K562 (cell line): ENCODE results near the gene TFE3. TPM values are rescaled to one million over a fixed set of nuclear protein-coding genes. Genes with fewer than 3 reads are reported as not detected.

Source experiments
- ATAC-seq: fragments of 200-7000 bp; cut with Tn5 transposase; 3 replicates; pipeline ENCODE4 v1.9.1; 2020; ENCODE audit warnings: moderate library complexity
- BruUV-seq: library from RNA; stranded (reverse); fragments of 400-500 nt; replicated peaks from 2 replicates; lab custom pipeline; 2021; lab: Mats Ljungman, UMichigan
- CTCF ChIA-PET: fragments of 300-600 bp; formaldehyde crosslinking; extraction: SDS; loops from one replicate; lab custom pipeline; 2021; ENCODE audit warnings: low intra/inter-chr PET ratio; lab: Yijun Ruan, JAX
- POLR2A ChIA-PET: fragments of 300-600, 350-650 bp; sonication (Branson Sonifier 250); formaldehyde crosslinking; extraction: SDS; loops from one replicate; lab custom pipeline; 2021; ENCODE audit warnings: antibody characterized with exemption, inconsistent platforms; lab: Yijun Ruan, JAX
- DNase-seq, 4 experiments: peaks; one replicate each; pipeline versions ENCODE4 v3.0.0 to v3.0.0-alpha.2; 2011 to 2018; ENCODE audit warnings: low spot score in 3 of 4, mixed read lengths in 3 of 4; ENCODE audit errors: extremely low read depth in 1 of 4
- FAIRE-seq: peaks from 2 replicates; lab custom pipeline; 2011; peaks lifted over from hg19 to GRCh38; lab: Jason Lieb, UNC
- H2AFZ ChIP-seq: 2 replicates; pipeline ENCODE4 v1.6.0; 2011; ENCODE audit warnings: low read depth, low read length, control low read depth, inconsistent platforms
- H3K27ac ChIP-seq: fragments of 200-600 bp; 3 replicates; pipeline ENCODE4 v1.8.0; 2011; ENCODE audit warnings: low read depth, mild to moderate bottlenecking, control low read depth, inconsistent platforms, low read length, moderate library complexity, mixed read lengths; ENCODE audit errors: extremely low read depth
- H3K27me3 ChIP-seq, 2 experiments: fragments of 300-600 bp in 1 of 2; 2 replicates in 1 of 2; 3 replicates in 1 of 2; pipeline versions ENCODE4 v1.6.0 to v1.8.0; 2011; ENCODE audit warnings: inconsistent platforms in 2 of 2, low read length in 2 of 2, mild to moderate bottlenecking in 1 of 2, mixed read lengths in 1 of 2, moderate library complexity in 1 of 2; ENCODE audit not compliant: control insufficient read depth in 2 of 2, insufficient read depth in 2 of 2
- H3K36me3 ChIP-seq: fragments of 300-600 bp; 3 replicates; pipeline ENCODE4 v1.8.0; 2011; ENCODE audit warnings: mild to moderate bottlenecking, low read length, inconsistent platforms; ENCODE audit not compliant: control insufficient read depth, insufficient read depth
- H3K4me1 ChIP-seq, 2 experiments: fragments of 200-600 bp in 1 of 2; replicated peaks in 1 of 2; 2 replicates in 1 of 2; 3 replicates in 1 of 2; pipeline versions ENCODE4 v1.5.1 to v1.8.0; 2011; ENCODE audit warnings: inconsistent platforms in 2 of 2, low read length in 2 of 2, mild to moderate bottlenecking in 1 of 2, mixed read lengths in 1 of 2, moderate library complexity in 1 of 2; ENCODE audit not compliant: control insufficient read depth in 2 of 2, insufficient read depth in 2 of 2
- H3K4me2 ChIP-seq: 2 replicates; pipeline ENCODE4 v1.6.1; 2011; ENCODE audit warnings: low read length, control low read depth, inconsistent platforms, mixed read lengths; ENCODE audit not compliant: insufficient read depth
- H3K4me3 ChIP-seq: fragments of 200-600 bp; sonication (generic), shearing (Covaris generic); 2 replicates; pipeline ENCODE4 v1.5.1; 2016; ENCODE audit warnings: control low read depth, inconsistent platforms
- H3K79me2 ChIP-seq: fragments of 200-600 bp; 3 replicates; pipeline ENCODE4 v1.8.0; 2011; ENCODE audit warnings: low read length, inconsistent platforms; ENCODE audit not compliant: control insufficient read depth, insufficient read depth
- H3K9ac ChIP-seq, 2 experiments: 2 replicates each; pipeline versions ENCODE4 v1.6.0 to v1.6.1; 2011; ENCODE audit warnings: low read depth in 2 of 2, low read length in 2 of 2, control low read depth in 1 of 2, inconsistent platforms in 1 of 2, mild to moderate bottlenecking in 1 of 2, mixed read lengths in 1 of 2; ENCODE audit not compliant: insufficient read depth in 1 of 2
- H3K9me1 ChIP-seq: one replicate; pipeline ENCODE4 v1.6.0; 2011; ENCODE audit warnings: inconsistent platforms, mild to moderate bottlenecking, low read length, moderate library complexity; ENCODE audit not compliant: control insufficient read depth, insufficient read depth
- H3K9me3 ChIP-seq: replicated peaks from 2 replicates; pipeline ENCODE4 v1.5.1; 2011; ENCODE audit warnings: low read depth, low read length, inconsistent platforms; ENCODE audit not compliant: control insufficient read depth, insufficient read depth
- H4K20me1 ChIP-seq: replicated peaks from 2 replicates; pipeline ENCODE4 v1.6.1; 2011; ENCODE audit warnings: low read length, inconsistent platforms, mixed read lengths; ENCODE audit not compliant: control insufficient read depth, insufficient read depth
- ATF4 ChIP-seq: fragments of 450-650 bp; formaldehyde crosslinking; IDR thresholded peaks from 2 replicates; pipeline ENCODE4 v1.4.0; 2022; ENCODE audit warnings: mild to moderate bottlenecking, moderate library complexity
- C11orf30 ChIP-seq: fragments of 450-650 bp; IDR thresholded peaks from 2 replicates; pipeline ENCODE4 v1.6.1; 2016; ENCODE audit warnings: low read depth, mild to moderate bottlenecking
- MTF1 ChIP-seq: fragments of 250-450 bp; sonication (Bioruptor Pico); IDR thresholded peaks from 2 replicates; pipeline ENCODE4 v1.9.0; 2021; ENCODE audit warnings: moderate library complexity, mild to moderate bottlenecking, inconsistent platforms, borderline replicate concordance
- RB1 ChIP-seq: fragments of 450-650 bp; IDR thresholded peaks from 2 replicates; pipeline ENCODE4 v1.6.1; 2017; ENCODE audit warnings: low read depth, mild to moderate bottlenecking
- UBTF ChIP-seq, 2 experiments: IDR thresholded peaks; 2 replicates each; pipeline ENCODE4 v1.6.1; 2012; ENCODE audit warnings: improper control_type of control experiment in 2 of 2, low read depth in 2 of 2, low read length in 2 of 2, borderline replicate concordance in 1 of 2
- ZNF12 ChIP-seq: sonication (generic); formaldehyde crosslinking; IDR thresholded peaks from 2 replicates; pipeline ENCODE4 v1.4.0; 2020; ENCODE audit warnings: mild to moderate bottlenecking, missing genetic modification reagents
- ZNF318 ChIP-seq, 2 experiments: fragments of 450-650 bp; IDR thresholded peaks; 2 replicates each; pipeline ENCODE4 v1.6.1; 2016; ENCODE audit warnings: mild to moderate bottlenecking in 2 of 2, borderline replicate concordance in 1 of 2, low read depth in 1 of 2, moderate library complexity in 1 of 2
- ZNF79 ChIP-seq: fragments of 250-450 bp; sonication (Bioruptor Pico); IDR thresholded peaks from 2 replicates; pipeline ENCODE4 v1.4.0; 2020; ENCODE audit warnings: low read depth, mild to moderate bottlenecking, moderate library complexity
- WGBS: fragments of 100-300 bp; shearing (Covaris generic); methylation state at CpG from one replicate; pipeline ENCODE4 v1.1.6; 2016; ENCODE audit warnings: low coverage, mixed read lengths; ENCODE audit not compliant: insufficient coverage; ENCODE audit errors: missing lambda C conversion rate; 5-methylcytosine and 5-hydroxymethylcytosine counted together
- in situ Hi-C: fragments of 300-500 bp; cut with MboI; formaldehyde crosslinking; loops from 4 replicates; pipeline ENCODE4 v1.15.0; 2018; ENCODE audit warnings: inconsistent platforms, mixed read lengths
- intact Hi-C: fragments of 100-400 bp; cut with micrococcal nuclease; formaldehyde crosslinking; loops from 2 replicates; pipeline ENCODE4 v1.14.2; 2022
- polyA plus RNA-seq, 8 experiments: library from polyadenylated mRNA; depleted of rRNA in 4 of 8; stranded (reverse) in 5 of 8; unstranded in 3 of 8; fragments of >200 nt; fragmentation: Nextera tagmentation in 2 of 8; fragmentation: Illumina TruSeq in 1 of 8; extraction: Ambion mirVana in 2 of 8; extraction: Trizol in 1 of 8; gene quantifications; 2 replicates each; pipeline versions ENCODE4 v1.2.1 to v1.2.3, GENCODE V29; 2011 to 2014; ENCODE audit warnings: inconsistent platforms in 1 of 8, missing spikeins in 1 of 8
- total RNA-seq, 7 experiments: library from RNA; depleted of rRNA in 6 of 7; stranded (reverse); fragments of >200 nt in 6 of 7; fragmentation: Illumina TruSeq in 2 of 7; extraction: Trizol in 2 of 7; gene quantifications; 2 replicates each; pipeline versions ENCODE4 v1.2.1 to v1.2.3, GENCODE V29; 2011 to 2021; ENCODE audit warnings: low replicate concordance in 1 of 7

Gene TFE3
- total and polyA plus RNA-seq, 9 of the 15 experiments (the other 6 are each of a cell fraction or from before 2014, with no cell fraction given): 1.9 to 20.3 (median 11.9) TPM

- TF ChIP-seq ZNF318 (IDR thresholded peaks at IDR 0.05; ENCODE audit: borderline replicate concordance in 1 of 2, low read depth in 1 of 2) (no peak), ZNF12 (no peak)
Measured at GRCh38 chrX:49066278-49066677, 23.1 kb upstream of the TFE3 start (continued).

GRCh38 chrX:49064735-49065134 lies 21.6 kb upstream of the TFE3 start:
- H3K79me2 ChIP-seq: no peaks in the 10 kb centered on the region
- H3K4me2 ChIP-seq: no peak overlapping the region
- POLR2A ChIA-PET: no interaction called here
- H2AFZ ChIP-seq: no peak overlapping the region
- in situ Hi-C loops (no loop called here), intact Hi-C loops (no loop called here)
- ATAC-seq (no peak), DNase-seq (peak in 1 of 4 experiments; percentile 4), FAIRE-seq (no peak)
- H3K9ac ChIP-seq: no peak overlapping the region
- H4K20me1 ChIP-seq: no peaks in the 10 kb centered on the region
- H3K4me1 ChIP-seq: peaks cover 0 to 32% of the 10 kb centered on the region in 2 experiments; a peak in 3 of 5 replicates
- H3K4me3 ChIP-seq: no peak overlapping the region
- WGBS: 72% methylated on average over 6 of the region's 8 CpGs
- CTCF ChIA-PET: no interaction called here
- BruUV-seq: no TSS peak
- no peak overlapping the region for H3K27ac ChIP-seq
- no peaks in the 10 kb centered on the region for H3K27me3 ChIP-seq
- H3K9me3 ChIP-seq: no peaks in the 10 kb centered on the region
- no peaks in the 10 kb centered on the region for H3K9me1 ChIP-seq
- no peaks in the 10 kb centered on the region for H3K36me3 ChIP-seq
- no peak for TF ChIP-seq C11orf30
- no peak for TF ChIP-seq MTF1 (CRISPR knock-in tag)
- TF ChIP-seq UBTF (IDR thresholded peaks at IDR 0.05; ENCODE audit: borderline replicate concordance in 1 of 2, low read depth in 2 of 2, low read length in 2 of 2): no peak
- TF ChIP-seq ZNF79 (CRISPR knock-in tag): no peak
- no peak for TF ChIP-seq ATF4 (CRISPR knock-in tag)
- no peak for TF ChIP-seq RB1
